ENCODE measurements around the gene ANK3. TPM values are rescaled to one million over a fixed set of nuclear protein-coding genes. Genes with fewer than 3 reads are reported as not detected.

Gene ANK3
- total and polyA plus RNA-seq, 2 donors (not counting 3 experiments of a cell fraction or from before 2014, with no cell fraction given) = 0.88 to 8.5 TPM

DNA sequence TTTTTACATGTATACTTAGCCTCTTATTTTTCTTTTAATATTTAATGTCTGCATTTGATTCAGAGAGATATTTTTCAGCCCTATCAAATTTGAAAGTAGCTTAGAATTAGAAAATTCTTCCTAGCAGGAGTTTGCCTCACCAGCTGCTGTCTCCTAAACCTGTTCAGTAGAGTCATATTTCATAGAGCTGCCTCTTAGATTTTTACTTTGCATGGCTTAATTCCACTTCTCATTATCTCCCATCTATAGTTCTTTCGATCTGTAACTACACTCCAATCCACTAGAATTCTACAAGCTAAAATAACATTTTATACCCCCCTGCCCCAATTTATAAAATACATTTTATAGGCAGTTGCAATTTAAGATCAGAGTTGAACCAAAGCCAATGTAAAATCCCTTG is 227.0 kb downstream of the ANK3 start:
- TF ChIP-seq, protein P1, sequence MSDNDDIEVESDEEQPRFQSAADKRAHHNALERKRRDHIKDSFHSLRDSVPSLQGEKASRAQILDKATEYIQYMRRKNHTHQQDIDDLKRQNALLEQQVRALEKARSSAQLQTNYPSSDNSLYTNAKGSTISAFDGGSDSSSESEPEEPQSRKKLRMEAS (IDR thresholded peaks at IDR 0.05; ENCODE audit: insufficient read depth, insufficient read length) = no peak
- no peak for TF ChIP-seq EZH2 (IDR thresholded peaks at IDR 0.05; ENCODE audit: borderline replicate concordance, low read depth, low read length, severe bottlenecking)
- no peak for TF ChIP-seq JUN (IDR thresholded peaks at IDR 0.05; ENCODE audit: borderline replicate concordance, insufficient read depth, insufficient read length, low read depth)
- TF ChIP-seq, protein P2, sequence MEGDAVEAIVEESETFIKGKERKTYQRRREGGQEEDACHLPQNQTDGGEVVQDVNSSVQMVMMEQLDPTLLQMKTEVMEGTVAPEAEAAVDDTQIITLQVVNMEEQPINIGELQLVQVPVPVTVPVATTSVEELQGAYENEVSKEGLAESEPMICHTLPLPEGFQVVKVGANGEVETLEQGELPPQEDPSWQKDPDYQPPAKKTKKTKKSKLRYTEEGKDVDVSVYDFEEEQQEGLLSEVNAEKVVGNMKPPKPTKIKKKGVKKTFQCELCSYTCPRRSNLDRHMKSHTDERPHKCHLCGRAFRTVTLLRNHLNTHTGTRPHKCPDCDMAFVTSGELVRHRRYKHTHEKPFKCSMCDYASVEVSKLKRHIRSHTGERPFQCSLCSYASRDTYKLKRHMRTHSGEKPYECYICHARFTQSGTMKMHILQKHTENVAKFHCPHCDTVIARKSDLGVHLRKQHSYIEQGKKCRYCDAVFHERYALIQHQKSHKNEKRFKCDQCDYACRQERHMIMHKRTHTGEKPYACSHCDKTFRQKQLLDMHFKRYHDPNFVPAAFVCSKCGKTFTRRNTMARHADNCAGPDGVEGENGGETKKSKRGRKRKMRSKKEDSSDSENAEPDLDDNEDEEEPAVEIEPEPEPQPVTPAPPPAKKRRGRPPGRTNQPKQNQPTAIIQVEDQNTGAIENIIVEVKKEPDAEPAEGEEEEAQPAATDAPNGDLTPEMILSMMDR (IDR thresholded peaks at IDR 0.05; ENCODE audit: extremely low read depth in 1 of 2, insufficient read depth in 1 of 2, low read depth in 1 of 2, low read length in 2 of 2) = no peak
- no peak for TF ChIP-seq POLR2A (IDR thresholded peaks at IDR 0.05; ENCODE audit: low read depth, low read length)
- no peak for TF ChIP-seq MYC (IDR thresholded peaks at IDR 0.05; ENCODE audit: low read depth, low read length)
- no peak for TF ChIP-seq FOS (IDR thresholded peaks at IDR 0.05; ENCODE audit: borderline replicate concordance, insufficient read depth, low read length)
- TF ChIP-seq GATA2 (IDR thresholded peaks at IDR 0.05; ENCODE audit: insufficient read depth, insufficient read length, low read depth, low read length) = no peak
- TF ChIP-seq POLR2AphosphoS5 (IDR thresholded peaks at IDR 0.05; ENCODE audit: insufficient read depth, low read depth, low read length) = no peak
- Histone ChIP-seq H3K36me3 (ENCODE audit: control insufficient read depth in 2 of 2, extremely low read depth in 1 of 2, insufficient read depth in 2 of 2, low read length in 2 of 2) (no peaks in the 10 kb centered on the region), H3K9ac (replicated peaks; ENCODE audit: extremely low read depth, insufficient read depth, low read length) (no peak overlapping the region), H3K27me3 (ENCODE audit: control insufficient read depth in 2 of 2, insufficient read depth in 2 of 2, low read length in 2 of 2) (no peaks in the 10 kb centered on the region), H3K79me2 (ENCODE audit: control insufficient read depth, insufficient read depth, low read length) (no peaks in the 10 kb centered on the region), H2AFZ (ENCODE audit: low read depth, low read length) (no peak overlapping the region), H3K9me1 (replicated peaks; ENCODE audit: control insufficient read depth, extremely low read depth, insufficient read depth, low read length) (no peaks in the 10 kb centered on the region), H3K4me2 (ENCODE audit: insufficient read depth, low read length) (no peak overlapping the region), H3K4me3 (replicated peaks in 1 of 3; ENCODE audit: insufficient read depth in 1 of 3, low read depth in 1 of 3, low read length in 3 of 3) (no peak overlapping the region), H3K27ac (ENCODE audit: insufficient read depth, low read depth, low read length) (no peak overlapping the region), H3K9me3 (replicated peaks; ENCODE audit: control insufficient read depth, insufficient read depth, low read length) (no peaks in the 10 kb centered on the region), H4K20me1 (replicated peaks; ENCODE audit: control insufficient read depth, extremely low read depth, insufficient read depth, low read length) (no peaks in the 10 kb centered on the region), H3K4me1 (ENCODE audit: control insufficient read depth, extremely low read depth, insufficient read depth, low read length) (no peaks in the 10 kb centered on the region)
- dilution Hi-C loops (cut with MboI; ENCODE audit: extremely low pct_ligation_motif_present, low sequenced_read_pairs) = no loop called here
- FAIRE-seq (no peak), DNase-seq (ENCODE audit: low read depth, low spot score) (no peak)
- ChIA-PET CTCF (interaction anchor here (1.4 kb wide), 1 partner anchor 11 kb away, joined by 4 read pairs; no protein-coding TSS in a partner anchor), POLR2A (no interaction called here)
- intact Hi-C loops (cut with micrococcal nuclease) = no loop called here
- BruUV-seq (replicated peaks) = no TSS peak
